Neural cell (in vitro differentiated cells): ENCODE data around the gene CNTNAP2. TPM values are rescaled to one million over a fixed set of nuclear protein-coding genes. Genes with fewer than 3 reads are reported as not detected.

ENCODE experiments used
- H2AFZ ChIP-seq: fragments of 200-600, 300-800 bp; sonication (generic), shearing (Covaris generic); 2 replicates; pipeline ENCODE4 v1.6.0; 2014; ENCODE audit warnings: low read depth, mild to moderate bottlenecking, antibody characterized with exemption, low read length, moderate library complexity
- H3F3A ChIP-seq: fragments of 200-600 bp; shearing (Covaris generic); 2 replicates; pipeline ENCODE4 v1.6.1; 2016; ENCODE audit warnings: mild to moderate bottlenecking, moderate library complexity, mixed read lengths, antibody characterized with exemption, low read length; ENCODE audit not compliant: insufficient read depth, poor library complexity, severe bottlenecking
- H3K27ac ChIP-seq: fragments of 200-600, 300-800 bp; sonication (generic), shearing (Covaris generic); 2 replicates; pipeline ENCODE4 v1.5.1; 2014; ENCODE audit warnings: mild to moderate bottlenecking, low read length, moderate library complexity
- H3K27me3 ChIP-seq: fragments of 300-800, 200-600 bp; sonication (generic), shearing (Covaris generic); 2 replicates; pipeline ENCODE4 v1.6.0; 2014; ENCODE audit warnings: mild to moderate bottlenecking, low read depth, low read length, moderate library complexity; ENCODE audit not compliant: insufficient read depth
- H3K36me3 ChIP-seq: fragments of 300-800, 200-600 bp; sonication (generic), shearing (Covaris generic); 2 replicates; pipeline ENCODE4 v1.5.1; 2014; ENCODE audit warnings: mild to moderate bottlenecking, antibody characterized with exemption, low read length, moderate library complexity; ENCODE audit not compliant: insufficient read depth
- H3K4me2 ChIP-seq: fragments of 300-800, 200-600 bp; sonication (generic), shearing (Covaris generic); 2 replicates; pipeline ENCODE4 v1.6.0; 2014; ENCODE audit warnings: mild to moderate bottlenecking, low read length
- H3K4me3 ChIP-seq: fragments of 300-800, 200-600 bp; sonication (generic), shearing (Covaris generic); 2 replicates; pipeline ENCODE4 v1.5.1; 2014; ENCODE audit warnings: mild to moderate bottlenecking, low read length, moderate library complexity
- H3K79me2 ChIP-seq: fragments of 200-600 bp; shearing (Covaris generic); replicated peaks from 2 replicates; pipeline ENCODE4 v1.6.0; 2014; ENCODE audit warnings: mild to moderate bottlenecking, low read length, moderate library complexity; ENCODE audit not compliant: insufficient read depth
- H3K9ac ChIP-seq: fragments of 300-800, 200-600 bp; sonication (generic), shearing (Covaris generic); 2 replicates; pipeline ENCODE4 v1.6.1; 2016; ENCODE audit warnings: mild to moderate bottlenecking, low read length, mixed read lengths
- H3K9me2 ChIP-seq: fragments of 200-600 bp; shearing (Covaris generic); 2 replicates; pipeline ENCODE4 v1.6.1; 2016; ENCODE audit warnings: mild to moderate bottlenecking, low read length, mixed read lengths; ENCODE audit not compliant: insufficient read depth
- H3K9me3 ChIP-seq: fragments of 200-600, 300-800 bp; sonication (generic), shearing (Covaris generic); 2 replicates; pipeline ENCODE4 v1.6.1; 2016; ENCODE audit warnings: mild to moderate bottlenecking, mixed run types, low read length, moderate library complexity, mixed read lengths
- H4K20me1 ChIP-seq: fragments of 200-600 bp; shearing (Covaris generic); 2 replicates; pipeline ENCODE4 v1.6.1; 2016; ENCODE audit warnings: mild to moderate bottlenecking, mixed run types; ENCODE audit not compliant: insufficient read depth
- CTCF ChIP-seq: fragments of 450-650 bp; IDR thresholded peaks from 2 replicates; pipeline ENCODE4 v1.5.1; 2014; ENCODE audit warnings: antibody characterized with exemption, mild to moderate bottlenecking, moderate library complexity; ENCODE audit not compliant: poor library complexity, severe bottlenecking
- EP300 ChIP-seq: fragments of 450-650 bp; conservative IDR thresholded peaks from 2 replicates; pipeline ENCODE4 v1.6.1; 2014; ENCODE audit warnings: antibody characterized with exemption, mild to moderate bottlenecking, moderate library complexity; ENCODE audit not compliant: poor library complexity, severe bottlenecking
- EZH2 ChIP-seq: fragments of 200-600, 300-800 bp; shearing (Covaris generic), sonication (generic); IDR thresholded peaks from 2 replicates; pipeline ENCODE4 v1.6.1; 2014; ENCODE audit warnings: antibody characterized with exemption, low read length, borderline replicate concordance, mild to moderate bottlenecking; ENCODE audit not compliant: insufficient read depth, poor library complexity, severe bottlenecking
- MXI1 ChIP-seq: fragments of 450-650 bp; conservative IDR thresholded peaks from 2 replicates; pipeline ENCODE4 v1.6.1; 2014; ENCODE audit warnings: antibody characterized with exemption, mild to moderate bottlenecking; ENCODE audit not compliant: poor library complexity, severe bottlenecking
- POLR2AphosphoS5 ChIP-seq: IDR thresholded peaks from 2 replicates; pipeline ENCODE4 v1.6.1; 2012
- RAD21 ChIP-seq: fragments of 450-650 bp; conservative IDR thresholded peaks from 2 replicates; pipeline ENCODE4 v1.6.1; 2014; ENCODE audit warnings: antibody characterized with exemption, mild to moderate bottlenecking, moderate library complexity
- REST ChIP-seq: IDR thresholded peaks from 2 replicates; pipeline ENCODE4 v1.6.1; 2012; ENCODE audit warnings: borderline replicate concordance
- SMC3 ChIP-seq: fragments of 450-650 bp; conservative IDR thresholded peaks from 2 replicates; pipeline ENCODE4 v1.6.1; 2014; ENCODE audit warnings: antibody characterized with exemption, mild to moderate bottlenecking, moderate library complexity; ENCODE audit not compliant: poor library complexity
- TAF1 ChIP-seq: IDR thresholded peaks from 2 replicates; pipeline ENCODE4 v1.6.1; 2012; ENCODE audit warnings: low read depth
- polyA plus RNA-seq: library from polyadenylated mRNA; depleted of rRNA; stranded (reverse); fragments of >200 nt; gene quantifications from 2 replicates; pipeline ENCODE4 v1.2.3, GENCODE V29; 2014

CNTNAP2 gene
- polyA plus RNA-seq, 1 donor from 2014 or later, result 276 TPM

- H3K27ac ChIP-seq, result no peak overlapping the region
- H4K20me1 ChIP-seq, result no peaks in the 10 kb centered on the region
- H3K4me3 ChIP-seq, result no peak overlapping the region
- H3F3A ChIP-seq, result no peaks in the 10 kb centered on the region
- H3K9ac ChIP-seq, result no peak overlapping the region
- no peaks in the 10 kb centered on the region for H3K27me3 ChIP-seq
- H3K9me2 ChIP-seq, result no peaks in the 10 kb centered on the region
- no peak for TF ChIP-seq SMC3
- TF ChIP-seq POLR2AphosphoS5, result no peak
- TF ChIP-seq MXI1, result no peak
- no peak for TF ChIP-seq EZH2
- TF ChIP-seq REST, result no peak
- TF ChIP-seq EP300, result no peak
- no peak for TF ChIP-seq RAD21
- TF ChIP-seq CTCF, result no peak
- TF ChIP-seq TAF1, result no peak
- H3K79me2 ChIP-seq, result no peaks in the 10 kb centered on the region
- no peak overlapping the region for H2AFZ ChIP-seq
- H3K4me2 ChIP-seq, result no peak overlapping the region
- H3K9me3 ChIP-seq, result no peaks in the 10 kb centered on the region
- no peaks in the 10 kb centered on the region for H3K36me3 ChIP-seq
These were observed 30.4 kb downstream of the CNTNAP2 start for GRCh38 chr7:146146831-146147486.

- Histone ChIP-seq H3K9me3 (no peaks in the 10 kb centered on the region), H2AFZ (no peak overlapping the region), H3K9ac (no peak overlapping the region), H3K79me2 (no peaks in the 10 kb centered on the region), H3K27me3 (no peaks in the 10 kb centered on the region), H3K9me2 (no peaks in the 10 kb centered on the region), H3K4me3 (no peak overlapping the region), H3F3A (no peaks in the 10 kb centered on the region), H3K27ac (no peak overlapping the region), H3K4me2 (no peak overlapping the region), H4K20me1 (no peaks in the 10 kb centered on the region), H3K36me3 (no peaks in the 10 kb centered on the region)
- TF ChIP-seq RAD21, result no peak
- no peak for TF ChIP-seq EZH2
- TF ChIP-seq EP300, result no peak
These were observed 33.6 kb downstream of the CNTNAP2 start for GRCh38 chr7:146150153-146150552.
